ENCODE results near the gene CD300LF.

CD300LF gene

GRCh38 chr17:74645010-74645409, 67.7 kb downstream of the CD300LF start:
- in situ Hi-C loops (cut with HindIII; ENCODE audit: low sequenced_read_pairs): no loop called here

GRCh38 chr17:74644419-74644818, 68.3 kb downstream of the CD300LF start:
- in situ Hi-C loops (cut with HindIII; ENCODE audit: low sequenced_read_pairs): no loop called here
